CD8-positive, alpha-beta memory T cell (primary cell): Measurements from ENCODE around the gene CILP2. TPM values are rescaled to one million over a fixed set of nuclear protein-coding genes. Genes with fewer than 3 reads are reported as not detected.

Experiments used
- CTCF ChIA-PET: fragments of 350-600 bp; sonication (Branson Sonifier 250); formaldehyde crosslinking; loops from one replicate; lab custom pipeline; 2021; ENCODE audit warnings: antibody characterized with exemption; lab: Charles Lee
- POLR2A ChIA-PET: fragments of 350-600 bp; sonication (Branson Sonifier 250); formaldehyde crosslinking; loops from one replicate; lab custom pipeline; 2021; ENCODE audit warnings: antibody characterized with exemption; lab: Charles Lee
- DNase-seq, 5 donors: peaks; one replicate each; pipeline versions ENCODE4 v3.0.0 to v3.0.0-alpha.2; 2020 to 2022; ENCODE audit warnings: mixed read lengths in 1 of 5
- H3K27ac ChIP-seq: one replicate; pipeline ENCODE4 v1.7.0; 2013; ENCODE audit warnings: low read depth, mild to moderate bottlenecking, low read length, moderate library complexity
- H3K27me3 ChIP-seq: 2 replicates; pipeline ENCODE4 v1.7.0; 2013; ENCODE audit warnings: low read length, mild to moderate bottlenecking; ENCODE audit not compliant: insufficient read depth, poor library complexity, severe bottlenecking
- H3K36me3 ChIP-seq: 2 replicates; pipeline ENCODE4 v1.7.0; 2013; ENCODE audit warnings: mild to moderate bottlenecking, low read length, moderate library complexity; ENCODE audit not compliant: insufficient read depth
- H3K4me1 ChIP-seq: 2 replicates; pipeline ENCODE4 v1.7.0; 2013; ENCODE audit warnings: mild to moderate bottlenecking, low read length, moderate library complexity; ENCODE audit not compliant: insufficient read depth
- H3K4me3 ChIP-seq: 2 replicates; pipeline ENCODE4 v1.7.0; 2013; ENCODE audit warnings: mild to moderate bottlenecking, low read length
- H3K9me3 ChIP-seq: 2 replicates; pipeline ENCODE4 v1.7.0; 2013; ENCODE audit warnings: mild to moderate bottlenecking, low read length
- H3K27ac Mint-ChIP-seq, 8 donors: one replicate each; pipeline ENCODE4 v1.8.0; 2020 to 2021; ENCODE audit warnings: mixed read lengths in 8 of 8, mild to moderate bottlenecking in 6 of 8, inconsistent platforms in 3 of 8, moderate library complexity in 3 of 8
- H3K27me3 Mint-ChIP-seq, 2 donors: one replicate each; pipeline ENCODE4 v1.8.0; 2020 to 2021; ENCODE audit warnings: mixed read lengths in 2 of 2, mild to moderate bottlenecking in 1 of 2, moderate library complexity in 1 of 2
- H3K36me3 Mint-ChIP-seq, 3 donors: one replicate each; pipeline ENCODE4 v1.8.0; 2020 to 2021; ENCODE audit warnings: mixed read lengths in 3 of 3, inconsistent platforms in 1 of 3, mild to moderate bottlenecking in 1 of 3
- H3K4me1 Mint-ChIP-seq, 3 donors: one replicate each; pipeline ENCODE4 v1.8.0; 2020 to 2021; ENCODE audit warnings: mixed read lengths in 3 of 3, inconsistent platforms in 1 of 3, mild to moderate bottlenecking in 1 of 3
- H3K4me3 Mint-ChIP-seq, 7 donors: one replicate each; pipeline ENCODE4 v1.8.0; 2020 to 2021; ENCODE audit warnings: mixed read lengths in 7 of 7, mild to moderate bottlenecking in 6 of 7, moderate library complexity in 4 of 7, inconsistent platforms in 2 of 7
- H3K9me3 Mint-ChIP-seq, 5 donors: one replicate each; pipeline ENCODE4 v1.8.0; 2020 to 2022; ENCODE audit warnings: mixed read lengths in 5 of 5, mild to moderate bottlenecking in 3 of 5, moderate library complexity in 2 of 5, inconsistent platforms in 1 of 5
- polyA plus RNA-seq: library from polyadenylated mRNA; unstranded; fragments of 300-500 nt; fragmentation: Illumina TruSeq; gene quantifications from one replicate; pipeline ENCODE4 v1.2.3, GENCODE V29; 2021
- total RNA-seq, 2 experiments: library from RNA; stranded (reverse); gene quantifications; one replicate each; pipeline ENCODE4 v1.2.3, GENCODE V29; 2021

The CILP2 gene
- total and polyA plus RNA-seq, 3 experiments from 2014 or later, result 0.07 to 0.33 (median 0.11) TPM

- Mint-ChIP-seq H3K9me3 (peaks cover 0 to 2% (median 0%) of the 10 kb centered on the region in 5 donors), H3K27ac (peak overlapping the region in 1 of 8 donors; percentile 79), H3K4me3 (no peak overlapping the region), H3K4me1 (peaks cover 5 to 10% (median 5%) of the 10 kb centered on the region in 3 donors), H3K27me3 (no peaks in the 10 kb centered on the region), H3K36me3 (peaks cover 0 to 40% (median 5%) of the 10 kb centered on the region in 3 donors)
- H3K27ac ChIP-seq, result no peak overlapping the region
- ChIA-PET CTCF (interaction anchor here (0.9 to 7.5 kb wide), 3 partner anchors 115 to 429 kb away, joined by 3 to 50 read pairs (median 34); partner anchors contain the start of gene GMIP), POLR2A (interaction anchor here (0.5 to 0.7 kb wide), 2 partner anchors 72 to 133 kb away, joined by 3 read pairs; no protein-coding TSS in a partner anchor)
- DNase-seq, result no peak
- H3K4me3 ChIP-seq, result no peak overlapping the region
- H3K4me1 ChIP-seq, result peaks cover 9% of the 10 kb centered on the region
- no peaks in the 10 kb centered on the region for H3K9me3 ChIP-seq
- H3K36me3 ChIP-seq, result no peaks in the 10 kb centered on the region
- no peaks in the 10 kb centered on the region for H3K27me3 ChIP-seq
Measured at GRCh38 chr19:19529783-19530422, 8.2 kb upstream of the CILP2 start.

DNA sequence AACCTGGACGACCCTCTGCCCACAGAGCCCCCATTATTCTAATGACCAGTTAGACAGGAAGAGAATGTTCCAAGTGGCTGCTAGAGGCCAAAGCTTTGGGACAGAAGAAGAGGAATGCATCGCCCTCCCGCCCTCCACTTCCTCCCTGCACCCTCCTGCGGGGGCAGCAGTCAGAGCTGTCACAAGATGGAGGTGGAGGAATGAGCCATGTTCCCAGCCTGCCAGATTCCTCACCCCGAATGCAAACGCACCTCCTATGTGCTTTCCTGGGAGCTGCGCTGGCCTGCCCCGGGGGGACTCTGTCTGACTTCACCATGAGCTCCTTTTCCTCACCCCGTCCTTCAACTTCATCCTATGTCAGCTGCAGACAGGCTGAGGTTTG, 7.7 kb upstream of the CILP2 start:
- Mint-ChIP-seq H3K9me3 (peaks cover 0 to 2% (median 0%) of the 10 kb centered on the region in 5 donors), H3K4me1 (peaks cover 5 to 10% (median 5%) of the 10 kb centered on the region in 3 donors), H3K36me3 (peaks cover 0 to 35% (median 5%) of the 10 kb centered on the region in 3 donors), H3K27ac (peak overlapping the region in 1 of 8 donors; percentile 70), H3K4me3 (no peak overlapping the region), H3K27me3 (no peaks in the 10 kb centered on the region)
- no peak overlapping the region for H3K27ac ChIP-seq
- peaks cover 9% of the 10 kb centered on the region for H3K4me1 ChIP-seq
- H3K36me3 ChIP-seq, result no peaks in the 10 kb centered on the region
- ChIA-PET POLR2A (interaction anchor here (0.7 kb wide), 1 partner anchor 72 kb away, joined by 3 read pairs; no protein-coding TSS in a partner anchor), CTCF (interaction anchor here (3.9 to 7.5 kb wide), 2 partner anchors 115 to 428 kb away, joined by 34 to 50 read pairs; partner anchors contain the start of gene GMIP)
- DNase-seq, result no peak
- no peaks in the 10 kb centered on the region for H3K27me3 ChIP-seq
- no peak overlapping the region for H3K4me3 ChIP-seq
- H3K9me3 ChIP-seq, result no peaks in the 10 kb centered on the region

DNA sequence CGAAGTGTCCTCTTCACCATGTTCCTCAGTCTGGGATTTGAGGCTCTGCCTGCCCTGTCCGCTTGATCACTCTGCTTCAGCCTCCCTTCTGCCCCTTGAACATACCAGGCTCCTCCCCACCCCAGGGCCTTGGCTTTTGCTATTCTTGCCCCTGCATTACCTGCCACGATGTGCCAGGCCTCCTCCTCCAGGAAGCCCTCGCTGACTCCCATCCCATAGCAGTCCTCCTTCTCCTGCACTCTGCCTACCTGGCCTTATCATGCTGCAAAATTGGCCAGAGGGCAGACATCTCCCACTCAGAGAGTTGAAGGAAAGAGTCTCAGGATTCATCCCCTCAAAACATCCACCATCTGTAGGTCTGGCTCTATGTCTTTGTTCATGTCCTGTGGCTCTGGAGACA, 7.2 kb upstream of the CILP2 start:
- Histone ChIP-seq H3K4me1 (peaks cover 9% of the 10 kb centered on the region), H3K27ac (no peak overlapping the region), H3K36me3 (no peaks in the 10 kb centered on the region), H3K9me3 (no peaks in the 10 kb centered on the region), H3K4me3 (no peak overlapping the region), H3K27me3 (no peaks in the 10 kb centered on the region)
- peaks cover 0 to 34% (median 5%) of the 10 kb centered on the region in 3 donors for H3K36me3 Mint-ChIP-seq
- no peaks in the 10 kb centered on the region for H3K27me3 Mint-ChIP-seq
- peak overlapping the region in 1 of 7 donors; percentile 55 for H3K4me3 Mint-ChIP-seq
- H3K27ac Mint-ChIP-seq, result peak overlapping the region in 5 of 8 donors; percentile 25 to 77 (median 66)
- peaks cover 5 to 10% (median 5%) of the 10 kb centered on the region in 3 donors for H3K4me1 Mint-ChIP-seq
- CTCF ChIA-PET, result interaction anchor here (0.7 to 7.5 kb wide), 8 partner anchors 11 to 428 kb away, joined by 3 to 50 read pairs (median 7); partner anchors contain the start of genes GMIP and ZNF93
- H3K9me3 Mint-ChIP-seq, result peaks cover 0 to 2% (median 0%) of the 10 kb centered on the region in 5 donors
- no peak for DNase-seq
- POLR2A ChIA-PET, result interaction anchor here (0.6 to 0.7 kb wide), 2 partner anchors 71 to 92 kb away, joined by 3 read pairs; no protein-coding TSS in a partner anchor

DNA sequence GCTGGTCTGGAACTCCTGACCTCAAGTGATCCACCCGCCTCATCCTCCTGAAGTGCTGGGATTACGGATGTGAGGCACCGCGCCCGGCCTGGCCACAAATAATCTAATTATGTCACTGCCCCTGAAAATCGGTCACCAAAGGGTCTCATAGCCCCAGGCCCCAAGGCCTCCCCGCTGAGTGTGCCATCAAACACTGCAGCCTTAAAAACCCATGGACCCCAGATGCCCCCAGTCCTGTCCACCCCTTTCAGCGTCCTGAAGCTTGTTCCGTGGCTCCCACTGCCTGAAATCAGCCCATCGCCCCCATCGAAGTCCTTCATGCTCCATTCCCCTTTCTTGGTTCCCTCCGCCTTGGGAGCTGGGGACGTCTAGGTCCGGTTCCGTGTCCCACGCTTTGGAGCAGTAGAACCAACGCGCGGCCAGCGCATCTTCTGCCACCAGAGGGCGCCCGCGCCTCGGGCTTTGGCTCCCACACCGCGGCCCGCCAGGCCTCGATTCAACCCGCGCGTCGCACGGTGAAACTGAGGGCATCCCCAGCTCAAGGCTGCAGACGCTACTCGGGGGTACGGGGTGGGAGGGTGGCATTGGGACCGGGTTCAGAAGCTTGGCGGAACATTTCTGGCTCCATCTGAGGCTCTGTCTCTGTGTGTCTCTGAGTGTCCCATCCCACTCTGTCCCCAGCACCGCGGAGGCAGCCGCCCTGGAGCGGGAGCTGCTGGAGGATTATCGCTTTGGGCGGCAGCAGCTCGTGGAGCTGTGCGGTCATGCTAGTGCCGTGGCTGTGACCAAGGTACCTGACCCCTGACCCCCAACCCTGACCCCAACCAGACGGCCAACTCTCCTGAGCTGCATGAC, 5.9 kb upstream of the CILP2 start:
- Mint-ChIP-seq H3K4me1 (peaks cover 5 to 14% (median 5%) of the 10 kb centered on the region in 3 donors), H3K4me3 (no peak overlapping the region), H3K27ac (peak overlapping the region; percentile 47 to 97 (median 64)), H3K9me3 (peaks cover 0 to 2% (median 0%) of the 10 kb centered on the region in 5 donors), H3K36me3 (peaks cover 0 to 24% (median 5%) of the 10 kb centered on the region in 3 donors), H3K27me3 (no peaks in the 10 kb centered on the region)
- Histone ChIP-seq H3K36me3 (no peaks in the 10 kb centered on the region), H3K27me3 (no peaks in the 10 kb centered on the region), H3K27ac (no peak overlapping the region), H3K4me3 (no peak overlapping the region), H3K4me1 (peaks cover 9% of the 10 kb centered on the region), H3K9me3 (no peaks in the 10 kb centered on the region)
- POLR2A ChIA-PET, result interaction anchor here (0.6 to 2.0 kb wide), 3 partner anchors 90 to 137 kb away, joined by 4 to 6 read pairs (median 5); partner anchors contain the start of genes GMIP and ZNF101
- CTCF ChIA-PET, result interaction anchor here (0.8 to 7.5 kb wide), 34 partner anchors 9 to 746 kb away, joined by 3 to 50 read pairs (median 4); partner anchors contain the start of genes GMIP, NDUFA13, PBX4 and TSSK6
- DNase-seq, result peak; percentile 74 to 87 (median 82)

- no peak overlapping the region for H3K4me3 Mint-ChIP-seq
- DNase-seq, result no peak
- H3K27ac ChIP-seq, result no peak overlapping the region
- H3K9me3 ChIP-seq, result no peaks in the 10 kb centered on the region
- POLR2A ChIA-PET, result interaction anchor here (0.6 to 2.0 kb wide), 3 partner anchors 89 to 136 kb away, joined by 4 to 6 read pairs (median 5); partner anchors contain the start of genes GMIP and ZNF101
- H3K36me3 Mint-ChIP-seq, result peaks cover 0 to 18% (median 5%) of the 10 kb centered on the region in 3 donors
- peaks cover 9% of the 10 kb centered on the region for H3K4me1 ChIP-seq
- peaks cover 0 to 2% (median 0%) of the 10 kb centered on the region in 5 donors for H3K9me3 Mint-ChIP-seq
- H3K27ac Mint-ChIP-seq, result peak overlapping the region in 2 of 8 donors; percentile 63 to 90
- no peaks in the 10 kb centered on the region for H3K36me3 ChIP-seq
- CTCF ChIA-PET, result interaction anchor here (0.8 to 7.5 kb wide), 33 partner anchors 8 to 745 kb away, joined by 3 to 50 read pairs (median 4); partner anchors contain the start of genes GMIP, NDUFA13, PBX4 and TSSK6
- H3K4me3 ChIP-seq, result no peak overlapping the region
- no peaks in the 10 kb centered on the region for H3K27me3 ChIP-seq
- peaks cover 7 to 19% (median 10%) of the 10 kb centered on the region in 3 donors for H3K4me1 Mint-ChIP-seq
- H3K27me3 Mint-ChIP-seq, result peaks cover 0 to 3% of the 10 kb centered on the region in 2 donors
Measured at GRCh38 chr19:19532806-19533701, 5.0 kb upstream of the CILP2 start.

DNA sequence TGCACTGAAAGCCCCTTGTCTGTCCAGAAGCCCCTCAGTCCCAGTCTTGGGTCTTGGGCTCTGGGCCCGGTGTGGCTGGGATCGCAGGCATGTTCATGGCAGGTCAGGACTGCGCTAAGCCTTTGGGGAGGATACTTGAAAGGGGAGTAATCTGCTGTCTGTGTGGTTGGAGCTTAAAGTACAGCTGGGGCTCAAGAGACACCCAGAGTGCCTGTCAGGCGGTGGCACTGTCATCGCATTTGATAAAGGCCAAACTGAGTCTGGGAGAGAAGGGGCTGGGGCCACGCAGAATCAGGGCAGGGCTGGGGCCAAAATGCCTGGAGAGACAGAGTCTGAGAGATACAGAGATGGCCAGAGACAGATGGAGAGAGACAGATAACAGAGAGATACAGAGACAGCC, 4.2 kb upstream of the CILP2 start:
- Histone ChIP-seq H3K27me3 (no peaks in the 10 kb centered on the region), H3K9me3 (no peaks in the 10 kb centered on the region), H3K36me3 (no peaks in the 10 kb centered on the region), H3K4me1 (peaks cover 14% of the 10 kb centered on the region), H3K27ac (no peak overlapping the region), H3K4me3 (no peak overlapping the region)
- H3K27me3 Mint-ChIP-seq, result peaks cover 2 to 3% of the 10 kb centered on the region in 2 donors
- peaks cover 12 to 24% (median 14%) of the 10 kb centered on the region in 3 donors for H3K4me1 Mint-ChIP-seq
- CTCF ChIA-PET, result interaction anchor here (7.5 kb wide), 1 partner anchor 111 kb away, joined by 50 read pairs; the partner anchor contains the start of gene GMIP
- H3K4me3 Mint-ChIP-seq, result peak overlapping the region in 1 of 7 donors; percentile 58
- no peak for DNase-seq
- H3K9me3 Mint-ChIP-seq, result peaks cover 0 to 2% (median 0%) of the 10 kb centered on the region in 5 donors
- H3K27ac Mint-ChIP-seq, result peak overlapping the region in 4 of 8 donors; percentile 59 to 86 (median 70)
- POLR2A ChIA-PET, result no interaction called here
- peaks cover 0 to 13% (median 5%) of the 10 kb centered on the region in 3 donors for H3K36me3 Mint-ChIP-seq
